Dendritic cell treated with granulocyte-macrophage colony-stimulating factor and Interleukin-4, amounts not matched to agents 40 ng/mL and 50 ng/mL, for 4 days (primary cell): ENCODE results near the gene RPH3AL.

Experiments
- H3K27ac Mint-ChIP-seq: one replicate; pipeline ENCODE4 v1.8.0; 2022; ENCODE audit warnings: mild to moderate bottlenecking, mixed read lengths
- H3K27me3 Mint-ChIP-seq: one replicate; pipeline ENCODE4 v1.8.0; 2022; ENCODE audit warnings: mild to moderate bottlenecking, mixed read lengths
- H3K36me3 Mint-ChIP-seq: one replicate; pipeline ENCODE4 v1.8.0; 2022; ENCODE audit warnings: low read depth, mixed read lengths
- H3K4me1 Mint-ChIP-seq: one replicate; pipeline ENCODE4 v1.8.0; 2022; ENCODE audit warnings: low read depth, mixed read lengths
- H3K4me3 Mint-ChIP-seq: one replicate; pipeline ENCODE4 v1.8.0; 2022; ENCODE audit warnings: mild to moderate bottlenecking, moderate library complexity, mixed read lengths
- H3K9me3 Mint-ChIP-seq: one replicate; pipeline ENCODE4 v1.8.0; 2022; ENCODE audit warnings: mixed read lengths
- intact Hi-C: fragments of 100-400 bp; cut with micrococcal nuclease; formaldehyde crosslinking; loops from one replicate; pipeline ENCODE4 v1.15.0; 2022

RPH3AL gene

DNA sequence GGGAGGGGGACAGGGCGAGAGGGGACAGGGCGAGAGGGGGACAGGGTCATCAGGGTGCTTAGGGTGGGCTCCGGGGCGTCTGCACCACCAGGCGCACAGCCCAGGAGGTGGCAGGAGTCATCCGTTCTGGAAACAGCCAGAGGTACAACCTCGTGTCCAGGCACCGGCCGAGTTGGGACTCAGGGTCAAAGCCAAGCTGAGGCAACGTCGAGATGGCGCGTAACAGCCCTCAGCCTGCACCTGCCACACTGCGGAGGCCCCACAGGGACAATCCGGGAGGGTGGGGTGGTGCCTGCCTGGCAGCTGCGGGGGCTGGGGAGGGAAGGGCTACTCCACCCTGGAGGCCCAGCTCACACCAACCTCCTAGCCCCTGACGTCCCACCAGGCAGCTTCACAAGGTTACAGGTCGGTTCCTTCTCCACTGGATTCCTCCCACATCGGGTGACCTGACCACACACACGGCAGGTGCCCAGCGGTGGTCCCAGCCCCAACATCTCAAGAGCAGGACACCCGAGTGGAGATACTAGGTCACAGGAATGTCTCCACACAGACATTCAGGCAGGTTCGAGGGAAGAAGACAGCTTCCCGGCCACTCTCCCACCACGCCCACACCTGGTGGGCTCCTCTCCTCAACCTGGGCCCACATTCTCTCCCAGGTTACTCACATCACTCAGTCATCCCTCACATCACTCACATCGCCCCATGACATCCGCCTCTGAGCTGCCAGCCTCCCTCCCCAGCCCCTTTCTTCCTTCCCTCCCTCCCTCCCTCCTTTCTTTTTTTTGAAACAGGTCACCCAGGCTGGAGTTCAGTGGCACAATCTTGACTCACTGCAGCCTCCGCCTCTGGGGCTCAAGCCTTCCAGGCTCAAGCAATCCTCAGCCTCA lies 47.3 kb downstream of the RPH3AL start:
- no peaks in the 10 kb centered on the region for H3K9me3 Mint-ChIP-seq
- H3K27ac Mint-ChIP-seq = no peak overlapping the region
- no peak overlapping the region for H3K4me3 Mint-ChIP-seq
- no peaks in the 10 kb centered on the region for H3K4me1 Mint-ChIP-seq
- intact Hi-C loops = no loop called here
- H3K36me3 Mint-ChIP-seq = no peaks in the 10 kb centered on the region
- H3K27me3 Mint-ChIP-seq = peaks cover 22% of the 10 kb centered on the region

DNA sequence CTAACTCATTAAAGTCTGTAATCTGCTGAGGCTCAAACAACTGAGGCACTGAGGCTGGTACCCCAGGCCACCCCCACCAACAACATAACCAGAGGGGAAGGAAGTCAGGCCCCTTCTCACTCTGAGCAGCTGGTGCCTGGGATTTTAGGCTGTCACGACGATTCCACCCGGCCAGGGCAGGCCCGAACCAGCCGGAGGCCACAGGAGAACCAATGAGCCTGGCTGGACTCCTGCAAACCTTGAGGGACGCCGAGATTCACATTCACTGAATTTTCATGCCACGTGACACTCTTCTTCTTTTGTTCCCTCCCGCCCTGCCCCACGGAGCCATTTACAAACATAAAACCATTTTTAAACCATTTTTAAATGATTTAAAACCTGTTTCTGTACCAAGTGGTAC lies 48.1 kb downstream of the RPH3AL start:
- Mint-ChIP-seq H3K4me1 (no peaks in the 10 kb centered on the region), H3K36me3 (no peaks in the 10 kb centered on the region), H3K27ac (no peak overlapping the region), H3K27me3 (peaks cover 22% of the 10 kb centered on the region), H3K4me3 (no peak overlapping the region), H3K9me3 (no peaks in the 10 kb centered on the region)
- intact Hi-C loops = no loop called here

DNA sequence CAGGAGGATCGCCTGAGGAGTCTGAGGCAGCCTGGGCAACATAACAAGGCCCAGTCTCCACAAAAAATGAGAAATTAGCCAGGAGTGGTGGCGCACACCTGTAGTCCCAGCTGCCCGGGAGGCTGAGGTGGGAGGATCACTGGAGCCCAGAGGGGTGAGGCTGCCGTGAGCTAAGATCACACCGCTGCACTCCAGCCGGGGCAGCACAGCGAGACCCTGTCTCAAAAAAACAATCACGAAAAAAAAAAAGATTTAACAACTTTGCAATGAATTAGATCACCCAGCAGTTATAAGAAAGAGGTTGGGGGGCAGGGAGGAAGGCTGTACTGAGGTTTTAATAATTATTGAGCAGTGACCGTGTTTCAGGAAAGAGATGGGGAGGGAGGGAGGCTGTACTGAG lies 49.4 kb downstream of the RPH3AL start:
- H3K4me3 Mint-ChIP-seq = no peak overlapping the region
- H3K36me3 Mint-ChIP-seq = no peaks in the 10 kb centered on the region
- H3K9me3 Mint-ChIP-seq = no peaks in the 10 kb centered on the region
- intact Hi-C loops = no loop called here
- no peaks in the 10 kb centered on the region for H3K4me1 Mint-ChIP-seq
- no peak overlapping the region for H3K27ac Mint-ChIP-seq
- H3K27me3 Mint-ChIP-seq = peaks cover 17% of the 10 kb centered on the region

DNA sequence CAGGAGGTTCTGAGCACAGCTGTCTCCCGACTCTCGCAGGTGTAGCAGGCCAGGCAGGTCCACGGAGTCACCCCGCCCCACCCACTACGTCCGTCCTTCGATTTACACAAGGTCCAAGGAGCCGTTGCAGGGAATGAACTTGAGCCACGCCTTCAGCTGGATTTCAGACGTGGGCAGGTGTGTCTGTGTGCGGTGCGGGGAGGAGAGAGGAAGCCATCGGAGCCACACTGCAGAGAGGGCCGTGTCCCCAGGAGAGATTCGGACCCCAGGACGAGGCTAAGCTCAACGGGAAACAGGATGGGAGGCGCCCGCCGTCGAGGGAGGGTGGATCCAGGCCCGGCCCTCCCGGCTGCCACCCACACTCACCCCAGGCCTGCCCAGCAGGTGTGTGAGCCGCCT lies 50.3 kb downstream of the RPH3AL start:
- H3K4me3 Mint-ChIP-seq = no peak overlapping the region
- intact Hi-C loops = no loop called here

DNA sequence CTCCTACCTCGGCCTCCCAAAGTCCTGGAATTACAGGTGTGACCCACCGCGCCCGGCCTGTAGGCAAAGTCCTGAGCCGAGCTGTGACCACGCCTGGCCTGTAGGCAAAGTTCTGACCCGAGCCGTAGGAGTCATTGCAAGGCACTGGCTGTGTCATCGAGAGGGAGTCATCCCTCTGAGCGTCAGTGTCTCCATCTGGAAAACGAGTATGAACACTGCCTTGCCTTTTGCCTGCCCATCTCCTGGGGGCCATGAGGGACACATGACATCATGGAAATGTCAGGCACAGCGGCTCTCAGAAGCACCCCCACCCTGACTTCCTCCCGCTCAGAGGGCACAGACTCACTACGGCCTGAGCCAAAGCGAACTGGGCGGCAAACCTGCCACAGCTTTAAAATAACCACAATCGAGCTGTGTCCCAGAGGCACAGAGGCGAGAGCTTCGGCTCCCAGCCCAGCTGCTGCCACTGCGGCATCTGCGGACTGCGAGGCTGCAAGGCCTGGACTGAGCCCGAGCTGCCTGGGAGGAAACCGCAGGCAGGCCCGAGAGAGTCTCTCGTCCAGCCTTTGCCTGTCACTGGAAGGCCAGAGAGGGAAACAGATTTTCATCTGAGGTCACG lies 50.8 kb downstream of the RPH3AL start:
- H3K27ac Mint-ChIP-seq = no peak overlapping the region
- intact Hi-C loops = no loop called here
- H3K4me1 Mint-ChIP-seq = no peaks in the 10 kb centered on the region
- H3K27me3 Mint-ChIP-seq = peaks cover 18% of the 10 kb centered on the region
- no peak overlapping the region for H3K4me3 Mint-ChIP-seq
- no peaks in the 10 kb centered on the region for H3K36me3 Mint-ChIP-seq
- no peaks in the 10 kb centered on the region for H3K9me3 Mint-ChIP-seq

More for the DNA sequence above, 50.3 kb downstream of the RPH3AL start:
- no peaks in the 10 kb centered on the region for H3K9me3 Mint-ChIP-seq
- H3K4me1 Mint-ChIP-seq = no peaks in the 10 kb centered on the region
- no peak overlapping the region for H3K27ac Mint-ChIP-seq
- peaks cover 18% of the 10 kb centered on the region for H3K27me3 Mint-ChIP-seq
- no peaks in the 10 kb centered on the region for H3K36me3 Mint-ChIP-seq

DNA sequence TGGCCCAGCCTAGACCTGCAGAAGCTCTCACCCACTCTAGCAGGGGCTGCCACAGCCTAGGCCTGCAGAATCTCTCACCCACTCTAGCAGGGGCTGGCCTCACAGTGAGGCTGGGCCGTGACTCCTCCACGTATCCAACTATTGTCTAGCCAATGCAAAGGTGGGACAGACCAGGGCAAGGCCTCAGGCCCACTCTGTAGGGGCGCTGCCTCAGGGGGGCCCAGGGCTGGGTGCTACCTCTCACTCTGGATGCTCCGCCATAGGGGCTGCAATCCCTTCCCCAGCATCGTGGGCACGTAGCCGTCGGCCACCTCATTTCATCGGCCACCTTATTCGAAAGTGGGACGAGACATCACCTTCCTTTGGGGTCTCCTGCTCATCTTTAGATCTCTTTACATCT lies 51.7 kb downstream of the RPH3AL start:
- no peak overlapping the region for H3K4me3 Mint-ChIP-seq
- peaks cover 17% of the 10 kb centered on the region for H3K27me3 Mint-ChIP-seq
- no peak overlapping the region for H3K27ac Mint-ChIP-seq
- H3K9me3 Mint-ChIP-seq = no peaks in the 10 kb centered on the region
- H3K36me3 Mint-ChIP-seq = no peaks in the 10 kb centered on the region
- no peaks in the 10 kb centered on the region for H3K4me1 Mint-ChIP-seq
- intact Hi-C loops = no loop called here

DNA sequence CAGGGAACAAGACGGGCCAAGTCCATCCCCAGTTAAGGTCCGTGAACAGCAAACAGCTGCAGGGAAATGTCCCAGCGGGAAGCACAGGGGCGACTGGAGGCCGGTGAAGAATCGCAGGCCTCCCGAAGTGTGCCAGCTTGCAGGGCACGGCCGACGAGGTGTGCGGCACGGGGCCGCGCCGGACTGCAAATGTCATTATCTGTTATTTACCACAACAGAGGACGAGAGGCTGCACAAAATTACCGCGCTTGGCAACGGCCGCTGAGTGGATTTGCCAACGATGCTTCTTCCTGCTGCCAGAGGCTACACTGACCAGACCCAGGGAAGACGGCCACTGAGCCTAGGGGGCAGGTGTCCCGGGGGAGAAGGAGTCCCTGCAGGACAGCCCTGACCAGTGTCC lies 53.1 kb downstream of the RPH3AL start:
- no peaks in the 10 kb centered on the region for H3K4me1 Mint-ChIP-seq
- intact Hi-C loops = no loop called here
- H3K27ac Mint-ChIP-seq = no peak overlapping the region
- H3K4me3 Mint-ChIP-seq = no peak overlapping the region
- H3K27me3 Mint-ChIP-seq = peaks cover 22% of the 10 kb centered on the region
- H3K36me3 Mint-ChIP-seq = no peaks in the 10 kb centered on the region
- H3K9me3 Mint-ChIP-seq = no peaks in the 10 kb centered on the region

DNA sequence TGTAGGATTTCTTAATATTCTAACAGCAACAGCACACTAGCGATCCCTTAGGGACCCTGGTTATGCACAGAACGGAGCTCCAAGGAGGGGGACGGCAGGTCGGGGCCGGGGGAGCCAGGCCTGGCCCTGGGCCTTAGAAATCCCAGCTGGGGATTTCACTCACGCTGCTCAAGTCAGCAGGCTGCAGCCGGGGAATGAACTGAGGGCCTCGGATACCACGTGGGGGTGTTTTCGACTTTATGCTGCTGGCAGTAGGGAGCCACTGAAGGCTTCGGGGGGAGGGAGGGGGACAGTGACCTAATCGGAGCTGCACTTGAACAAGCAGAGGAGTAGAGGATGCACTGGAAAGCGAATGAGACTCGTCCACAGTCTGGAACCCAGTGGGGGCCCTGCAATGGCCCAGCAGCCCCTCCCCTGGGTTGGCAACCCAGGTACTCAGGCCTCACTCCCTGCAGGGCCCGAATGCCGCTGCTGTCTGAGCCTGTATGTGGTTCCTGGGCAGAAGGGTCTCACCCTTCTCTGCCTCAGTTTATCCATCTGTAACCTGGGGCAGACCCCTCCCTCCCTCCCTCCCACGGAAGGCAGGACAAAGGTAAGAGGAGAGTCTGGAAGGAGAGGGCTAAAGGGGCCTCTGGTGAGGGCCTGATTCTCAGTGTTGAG lies 53.7 kb downstream of the RPH3AL start:
- Mint-ChIP-seq H3K4me3 (no peak overlapping the region), H3K36me3 (no peaks in the 10 kb centered on the region), H3K27ac (no peak overlapping the region), H3K9me3 (no peaks in the 10 kb centered on the region), H3K4me1 (no peaks in the 10 kb centered on the region), H3K27me3 (peaks cover 23% of the 10 kb centered on the region)
- intact Hi-C loops = no loop called here

DNA sequence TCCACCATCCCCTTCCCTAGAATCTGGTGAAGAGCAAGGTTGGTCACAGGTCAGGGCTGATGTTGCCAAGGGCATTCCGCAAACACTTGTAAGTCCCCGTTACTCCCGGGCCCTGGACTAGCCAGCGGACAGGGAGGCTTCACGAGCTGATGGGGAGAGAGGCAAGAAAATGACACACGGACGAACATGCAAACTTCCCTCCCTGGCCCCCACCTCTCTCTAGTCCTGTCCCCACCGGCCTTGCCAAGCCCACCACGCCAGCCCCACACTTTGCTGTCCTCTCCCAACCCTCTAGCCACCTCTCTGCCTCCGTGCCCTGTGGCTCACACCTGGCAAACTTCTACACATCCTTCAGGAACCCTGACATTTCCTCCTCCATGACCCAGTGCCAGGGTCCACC lies 54.8 kb downstream of the RPH3AL start:
- peaks cover 30% of the 10 kb centered on the region for H3K27me3 Mint-ChIP-seq
- intact Hi-C loops = no loop called here
- no peak overlapping the region for H3K4me3 Mint-ChIP-seq
- H3K27ac Mint-ChIP-seq = no peak overlapping the region
- no peaks in the 10 kb centered on the region for H3K9me3 Mint-ChIP-seq
- no peaks in the 10 kb centered on the region for H3K36me3 Mint-ChIP-seq
- peaks cover 8% of the 10 kb centered on the region for H3K4me1 Mint-ChIP-seq

DNA sequence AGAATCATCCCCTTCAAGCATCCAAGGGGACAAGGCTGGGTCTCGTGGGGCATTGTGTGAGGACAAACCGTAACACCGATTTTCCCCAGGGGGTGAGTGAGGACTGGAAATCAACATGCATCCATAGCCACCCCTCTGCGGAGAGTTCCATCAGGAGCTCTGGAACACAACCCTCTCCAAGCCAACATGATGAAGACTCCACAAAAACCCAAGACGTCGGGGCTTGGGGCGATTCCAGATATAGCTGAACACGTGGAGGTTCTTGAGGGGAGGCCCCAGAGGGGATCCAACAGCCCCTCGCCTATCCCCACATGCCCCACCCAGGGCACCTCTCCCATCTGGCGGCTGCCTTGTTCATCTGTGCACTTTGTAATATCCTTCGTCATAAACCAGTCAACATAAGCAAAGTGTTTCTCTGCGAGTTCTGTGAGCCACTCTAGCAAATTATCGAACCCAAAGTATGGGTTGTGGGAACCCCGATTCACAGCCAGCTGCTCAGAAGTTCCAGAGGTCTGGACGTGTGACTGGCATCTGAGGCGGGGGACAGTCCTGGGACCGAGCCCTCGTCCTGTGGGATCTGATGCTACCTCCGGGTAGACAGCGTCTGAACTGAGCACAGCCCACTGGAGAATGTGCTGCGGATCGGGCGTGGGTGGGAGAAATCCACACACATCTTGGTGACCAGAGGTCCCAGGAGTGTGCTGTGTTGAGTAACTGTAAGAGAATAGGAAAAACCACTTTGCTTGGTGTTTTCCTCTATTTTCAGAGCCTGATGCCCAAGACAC lies 55.5 kb downstream of the RPH3AL start:
- Mint-ChIP-seq H3K9me3 (no peaks in the 10 kb centered on the region), H3K36me3 (no peaks in the 10 kb centered on the region), H3K27ac (no peak overlapping the region), H3K4me1 (peaks cover 11% of the 10 kb centered on the region), H3K4me3 (no peak overlapping the region), H3K27me3 (peaks cover 35% of the 10 kb centered on the region)
- intact Hi-C loops = no loop called here

DNA sequence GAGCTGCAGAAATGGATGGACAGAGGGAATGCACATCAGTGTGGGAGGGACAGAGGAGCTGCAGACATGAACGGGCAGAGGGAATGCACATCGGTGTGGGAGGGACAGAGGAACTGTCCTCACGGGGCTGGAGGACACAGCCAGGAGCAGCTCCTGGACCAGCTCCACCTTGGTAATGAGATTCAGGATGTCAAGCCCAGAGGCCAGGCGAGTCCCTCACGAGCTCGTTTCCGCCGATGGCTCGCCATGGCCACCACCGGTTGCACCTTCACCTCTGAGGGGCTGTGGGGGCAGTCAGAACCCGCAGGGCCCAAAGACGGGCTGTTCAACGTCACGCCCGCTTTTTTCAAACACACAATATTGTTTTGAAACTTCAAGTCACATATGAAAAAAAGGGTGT lies 56.2 kb downstream of the RPH3AL start:
- H3K27ac Mint-ChIP-seq = no peak overlapping the region
- no peaks in the 10 kb centered on the region for H3K36me3 Mint-ChIP-seq
- H3K4me3 Mint-ChIP-seq = no peak overlapping the region
- intact Hi-C loops = no loop called here
- peaks cover 11% of the 10 kb centered on the region for H3K4me1 Mint-ChIP-seq
- H3K9me3 Mint-ChIP-seq = no peaks in the 10 kb centered on the region
- H3K27me3 Mint-ChIP-seq = peaks cover 35% of the 10 kb centered on the region

DNA sequence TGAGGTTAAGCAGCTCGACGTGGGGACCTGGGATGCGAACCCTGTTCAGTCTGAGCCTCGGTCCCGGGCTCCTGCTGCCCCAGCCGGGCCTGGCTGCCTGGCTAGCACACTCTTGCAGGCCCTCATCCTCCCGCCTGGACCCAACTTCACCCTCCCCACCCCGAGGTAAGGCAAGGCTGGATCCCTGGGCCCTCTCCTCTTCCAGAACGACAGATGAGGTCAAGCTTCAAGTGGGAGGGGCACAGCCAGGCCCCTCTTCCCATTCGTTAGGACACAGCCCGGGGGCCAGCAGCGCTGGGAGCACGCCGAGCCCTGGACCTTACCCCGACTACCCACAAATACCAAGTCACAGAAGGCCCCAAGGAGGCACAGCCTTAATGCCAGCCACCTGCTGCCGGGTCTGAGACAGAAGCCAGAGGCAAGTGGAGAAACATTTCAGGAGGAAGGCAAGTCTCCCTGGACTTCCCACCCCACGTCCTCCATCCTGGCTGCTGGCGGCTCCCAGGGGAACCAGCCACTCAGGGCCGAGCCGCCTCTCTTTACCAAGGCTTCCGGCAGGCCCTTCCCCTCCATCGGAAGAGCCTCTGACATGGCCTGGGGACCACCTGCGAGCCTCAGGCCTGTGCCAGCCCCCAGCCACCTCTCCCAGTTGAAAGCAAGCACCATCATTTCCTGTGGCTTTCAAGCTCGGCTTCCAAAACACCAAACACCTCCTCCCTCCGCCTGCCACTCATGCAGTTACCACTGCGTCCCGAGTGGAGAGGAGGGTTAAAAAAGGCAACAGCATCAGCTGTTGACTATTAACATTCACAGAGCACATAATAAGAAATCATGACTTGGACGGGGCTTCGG lies 59.9 kb downstream of the RPH3AL start:
- no peaks in the 10 kb centered on the region for H3K9me3 Mint-ChIP-seq
- H3K4me1 Mint-ChIP-seq = peaks cover 11% of the 10 kb centered on the region
- no peaks in the 10 kb centered on the region for H3K36me3 Mint-ChIP-seq
- no peak overlapping the region for H3K27ac Mint-ChIP-seq
- intact Hi-C loops = no loop called here
- H3K4me3 Mint-ChIP-seq = no peak overlapping the region
- peaks cover 33% of the 10 kb centered on the region for H3K27me3 Mint-ChIP-seq

DNA sequence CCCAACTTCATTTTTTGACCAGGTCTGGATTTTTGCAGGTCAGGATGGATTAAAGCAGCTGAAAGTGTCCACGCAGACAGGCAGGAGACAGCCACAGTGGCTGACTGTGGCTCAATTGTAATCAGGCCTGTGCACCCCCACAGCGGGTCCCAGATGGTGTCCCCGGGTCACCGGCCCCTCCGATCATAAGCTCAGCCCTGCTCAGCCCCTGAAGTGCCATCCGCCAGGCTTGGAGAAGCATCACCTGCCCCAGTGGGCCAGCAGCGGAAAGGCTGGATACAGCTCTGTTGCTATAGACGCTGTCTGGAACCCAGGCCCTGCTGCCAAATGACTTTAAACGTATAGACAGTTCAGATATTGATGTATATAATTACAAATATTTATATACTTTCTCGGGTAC lies 60.6 kb downstream of the RPH3AL start:
- H3K4me1 Mint-ChIP-seq = peaks cover 11% of the 10 kb centered on the region
- no peak overlapping the region for H3K27ac Mint-ChIP-seq
- H3K27me3 Mint-ChIP-seq = peaks cover 32% of the 10 kb centered on the region
- no peak overlapping the region for H3K4me3 Mint-ChIP-seq
- intact Hi-C loops = no loop called here
- H3K9me3 Mint-ChIP-seq = no peaks in the 10 kb centered on the region
- H3K36me3 Mint-ChIP-seq = no peaks in the 10 kb centered on the region
